ENCODE measurements around the gene NCLN.

Gene NCLN

GRCh38 chr19:3183721-3184641 lies 1.7 kb upstream of the NCLN start:
- 80% methylated on average over 9 of the region's 13 CpGs for WGBS (ENCODE audit: insufficient coverage)
- peak overlapping the region in 1 of 2 experiments; percentile 39 for H3K27ac ChIP-seq (ENCODE audit: insufficient read depth in 1 of 2, low read depth in 1 of 2, low read length in 2 of 2, poor library complexity in 1 of 2, severe bottlenecking in 2 of 2)
- H3K4me3 ChIP-seq (ENCODE audit: control insufficient read depth in 1 of 7, extremely low read depth in 1 of 7, insufficient read depth in 4 of 7, low read depth in 2 of 7, low read length in 6 of 7), result peak overlapping the region in 1 of 7 experiments; percentile 3

GRCh38 chr19:3184847-3185460 lies 776 bp upstream of the NCLN start:
- Histone ChIP-seq H3K9me3 (ENCODE audit: control extremely low read depth in 1 of 5, control insufficient read depth in 4 of 5, insufficient read depth in 2 of 5, low read depth in 1 of 5, low read length in 4 of 5) (no peaks in the 10 kb centered on the region), H3K4me1 (ENCODE audit: control extremely low read depth in 1 of 4, control insufficient read depth in 4 of 4, insufficient read depth in 4 of 4, low read length in 3 of 4) (peaks cover 0 to 80% (median 70%) of the 10 kb centered on the region in 4 experiments), H3K27ac (ENCODE audit: insufficient read depth in 1 of 2, low read depth in 1 of 2, low read length in 2 of 2, poor library complexity in 1 of 2, severe bottlenecking in 2 of 2) (peak overlapping the region in 1 of 2 experiments; percentile 86), H3K27me3 (replicated peaks in 2 of 5; ENCODE audit: control insufficient read depth in 4 of 5, insufficient read depth in 5 of 5, low read length in 4 of 5) (no peaks in the 10 kb centered on the region), H3K36me3 (ENCODE audit: control insufficient read depth in 4 of 4, insufficient read depth in 4 of 4, low read length in 3 of 4) (peaks cover 2 to 35% (median 7%) of the 10 kb centered on the region in 4 experiments), H3K4me3 (ENCODE audit: control insufficient read depth in 1 of 7, extremely low read depth in 1 of 7, insufficient read depth in 4 of 7, low read depth in 2 of 7, low read length in 6 of 7) (peak overlapping the region in 6 of 7 experiments; percentile 73 to 94 (median 87))
- ChIA-PET POLR2A (interaction anchor here (2.0 kb wide), 1 partner anchor 20 kb away, joined by 7 read pairs; no protein-coding TSS in a partner anchor), CTCF (interaction anchor here (0.9 to 1.9 kb wide), 2 partner anchors 21 to 81 kb away, joined by 3 to 4 read pairs; no protein-coding TSS in a partner anchor)
- peak in 2 of 3 donors; percentile 88 to 92 for DNase-seq
- WGBS (ENCODE audit: insufficient coverage), result 35% methylated on average over 11 of the region's 14 CpGs

More at GRCh38 chr19:3183721-3184641, 1.7 kb upstream of the NCLN start:
- peak in 2 of 3 donors; percentile 29 to 48 for DNase-seq
- H3K9me3 ChIP-seq (ENCODE audit: control extremely low read depth in 1 of 5, control insufficient read depth in 4 of 5, insufficient read depth in 2 of 5, low read depth in 1 of 5, low read length in 4 of 5), result no peaks in the 10 kb centered on the region
- no peaks in the 10 kb centered on the region for H3K27me3 ChIP-seq (replicated peaks in 2 of 5; ENCODE audit: control insufficient read depth in 4 of 5, insufficient read depth in 5 of 5, low read length in 4 of 5)
- peaks cover 2 to 26% (median 7%) of the 10 kb centered on the region in 4 experiments for H3K36me3 ChIP-seq (ENCODE audit: control insufficient read depth in 4 of 4, insufficient read depth in 4 of 4, low read length in 3 of 4)
- CTCF ChIA-PET, result interaction anchor here (0.8 to 1.9 kb wide), 7 partner anchors 10 to 80 kb away, joined by 3 to 6 read pairs (median 3); no protein-coding TSS in a partner anchor
- H3K4me1 ChIP-seq (ENCODE audit: control extremely low read depth in 1 of 4, control insufficient read depth in 4 of 4, insufficient read depth in 4 of 4, low read length in 3 of 4), result peaks cover 0 to 80% (median 72%) of the 10 kb centered on the region in 4 experiments
- POLR2A ChIA-PET, result interaction anchor here (0.6 to 2.0 kb wide), 2 partner anchors 19 to 182 kb away, joined by 5 to 7 read pairs; no protein-coding TSS in a partner anchor

- H3K4me3 ChIP-seq (ENCODE audit: control insufficient read depth in 1 of 7, extremely low read depth in 1 of 7, insufficient read depth in 4 of 7, low read depth in 2 of 7, low read length in 6 of 7), result peak overlapping the region; percentile 56 to 94 (median 85)
- CTCF ChIA-PET, result no interaction called here
Measured at GRCh38 chr19:3186160-3186688, 494 bp downstream of the NCLN start.

GRCh38 chr19:3186891-3187661 lies 1.3 kb downstream of the NCLN start:
- CTCF ChIA-PET, result no interaction called here

More at GRCh38 chr19:3186160-3186688, 494 bp downstream of the NCLN start:
- POLR2A ChIA-PET, result interaction anchor here (0.5 to 2.0 kb wide), 2 partner anchors 21 to 1018 kb away, joined by 4 to 7 read pairs; no protein-coding TSS in a partner anchor
- Histone ChIP-seq H3K27ac (ENCODE audit: insufficient read depth in 1 of 2, low read depth in 1 of 2, low read length in 2 of 2, poor library complexity in 1 of 2, severe bottlenecking in 2 of 2) (peak overlapping the region in 1 of 2 experiments; percentile 79), H3K27me3 (replicated peaks in 2 of 5; ENCODE audit: control insufficient read depth in 4 of 5, insufficient read depth in 5 of 5, low read length in 4 of 5) (no peaks in the 10 kb centered on the region), H3K36me3 (ENCODE audit: control insufficient read depth in 4 of 4, insufficient read depth in 4 of 4, low read length in 3 of 4) (peaks cover 2 to 47% (median 9%) of the 10 kb centered on the region in 4 experiments), H3K4me1 (ENCODE audit: control extremely low read depth in 1 of 4, control insufficient read depth in 4 of 4, insufficient read depth in 4 of 4, low read length in 3 of 4) (peaks cover 0 to 71% (median 61%) of the 10 kb centered on the region in 4 experiments), H3K9me3 (ENCODE audit: control extremely low read depth in 1 of 5, control insufficient read depth in 4 of 5, insufficient read depth in 2 of 5, low read depth in 1 of 5, low read length in 4 of 5) (no peaks in the 10 kb centered on the region)
- WGBS (ENCODE audit: insufficient coverage), result 0% methylated on average over 34 of the region's 38 CpGs
- DNase-seq, result no peak

GRCh38 chr19:3187662-3188511 lies 2.2 kb downstream of the NCLN start:
- H3K4me3 ChIP-seq (ENCODE audit: control insufficient read depth in 1 of 7, extremely low read depth in 1 of 7, insufficient read depth in 4 of 7, low read depth in 2 of 7, low read length in 6 of 7), result peak overlapping the region in 2 of 7 experiments; percentile 19 to 84
- 93% methylated on average over 34 of the region's 36 CpGs for WGBS (ENCODE audit: insufficient coverage)
- peaks cover 2 to 50% (median 13%) of the 10 kb centered on the region in 4 experiments for H3K36me3 ChIP-seq (ENCODE audit: control insufficient read depth in 4 of 4, insufficient read depth in 4 of 4, low read length in 3 of 4)
- H3K27me3 ChIP-seq (replicated peaks in 2 of 5; ENCODE audit: control insufficient read depth in 4 of 5, insufficient read depth in 5 of 5, low read length in 4 of 5), result no peaks in the 10 kb centered on the region
- H3K9me3 ChIP-seq (ENCODE audit: control extremely low read depth in 1 of 5, control insufficient read depth in 4 of 5, insufficient read depth in 2 of 5, low read depth in 1 of 5, low read length in 4 of 5), result no peaks in the 10 kb centered on the region
- CTCF ChIA-PET, result no interaction called here
- POLR2A ChIA-PET, result no interaction called here
- no peak overlapping the region for H3K27ac ChIP-seq (ENCODE audit: insufficient read depth in 1 of 2, low read depth in 1 of 2, low read length in 2 of 2, poor library complexity in 1 of 2, severe bottlenecking in 2 of 2)
- DNase-seq, result no peak
- H3K4me1 ChIP-seq (ENCODE audit: control extremely low read depth in 1 of 4, control insufficient read depth in 4 of 4, insufficient read depth in 4 of 4, low read length in 3 of 4), result peaks cover 0 to 58% (median 52%) of the 10 kb centered on the region in 4 experiments

More at GRCh38 chr19:3186891-3187661, 1.3 kb downstream of the NCLN start:
- Histone ChIP-seq H3K9me3 (ENCODE audit: control extremely low read depth in 1 of 5, control insufficient read depth in 4 of 5, insufficient read depth in 2 of 5, low read depth in 1 of 5, low read length in 4 of 5) (no peaks in the 10 kb centered on the region), H3K4me3 (ENCODE audit: control insufficient read depth in 1 of 7, extremely low read depth in 1 of 7, insufficient read depth in 4 of 7, low read depth in 2 of 7, low read length in 6 of 7) (peak overlapping the region; percentile 56 to 94 (median 85)), H3K27me3 (replicated peaks in 2 of 5; ENCODE audit: control insufficient read depth in 4 of 5, insufficient read depth in 5 of 5, low read length in 4 of 5) (no peaks in the 10 kb centered on the region), H3K27ac (ENCODE audit: insufficient read depth in 1 of 2, low read depth in 1 of 2, low read length in 2 of 2, poor library complexity in 1 of 2, severe bottlenecking in 2 of 2) (peak overlapping the region in 1 of 2 experiments; percentile 79), H3K36me3 (ENCODE audit: control insufficient read depth in 4 of 4, insufficient read depth in 4 of 4, low read length in 3 of 4) (peaks cover 2 to 51% (median 13%) of the 10 kb centered on the region in 4 experiments), H3K4me1 (ENCODE audit: control extremely low read depth in 1 of 4, control insufficient read depth in 4 of 4, insufficient read depth in 4 of 4, low read length in 3 of 4) (peaks cover 0 to 62% (median 54%) of the 10 kb centered on the region in 4 experiments)
- WGBS (ENCODE audit: insufficient coverage), result 88% methylated on average over 19 of the region's 23 CpGs
- DNase-seq, result no peak
- POLR2A ChIA-PET, result interaction anchor here (0.5 kb wide), 1 partner anchor 1017 kb away, joined by 4 read pairs; no protein-coding TSS in a partner anchor

All from common myeloid progenitor, CD34-positive (primary cell).